Esophagus squamous epithelium (tissue), 5 donors: ENCODE results near the gene PCDH9. TPM values are rescaled to one million over a fixed set of nuclear protein-coding genes. Genes with fewer than 3 reads are reported as not detected.

Source experiments
- DNase-seq: peaks from one replicate; lab custom pipeline; 2025; lab: John Stamatoyannopoulos, UW
- H3K27ac ChIP-seq, 4 donors: fragments of 200-600 bp; sonication (generic); one replicate each; pipeline ENCODE4 v1.5.1; 2016 to 2019; ENCODE audit warnings: mild to moderate bottlenecking in 1 of 4
- H3K27me3 ChIP-seq, 4 donors: fragments of 200-600 bp; sonication (generic); 1 replicate in 3 of 4; 2 replicates in 1 of 4; pipeline versions ENCODE4 v1.5.1 to v1.6.0; 2017 to 2021; ENCODE audit warnings: antibody characterized with exemption in 1 of 4
- H3K36me3 ChIP-seq, 3 donors: fragments of 200-600 bp; sonication (generic); one replicate each; pipeline ENCODE4 v1.5.1; 2016 to 2019
- H3K4me1 ChIP-seq, 3 donors: fragments of 200-600 bp; sonication (generic); one replicate each; pipeline ENCODE4 v1.5.1; 2017 to 2019
- H3K4me3 ChIP-seq, 4 donors: fragments of 200-600 bp; sonication (generic); 1 replicate in 3 of 4; 2 replicates in 1 of 4; pipeline ENCODE4 v1.5.1; 2016 to 2019; ENCODE audit warnings: mild to moderate bottlenecking in 2 of 4, moderate library complexity in 1 of 4
- H3K9me3 ChIP-seq, 3 donors: fragments of 200-600 bp; sonication (generic); one replicate each; pipeline ENCODE4 v1.5.1; 2016 to 2019
- POLR2A ChIP-seq, 4 donors: fragments of 450-650 bp; IDR thresholded peaks; one replicate each; pipeline ENCODE4 v1.6.1; 2017; ENCODE audit warnings: antibody characterized with exemption in 4 of 4, mild to moderate bottlenecking in 4 of 4, moderate library complexity in 3 of 4
- WGBS, 2 donors: methylation state at CpG; one replicate each; pipeline ENCODE4 v1.1.5; 2018; 5-methylcytosine and 5-hydroxymethylcytosine counted together
- intact Hi-C: fragments of 100-400 bp; cut with DNase I; formaldehyde crosslinking; loops from one replicate; pipeline ENCODE4 v1.15.0; 2022
- total RNA-seq, 4 donors: library from RNA; depleted of rRNA; stranded (reverse); fragments of >200 nt; gene quantifications; one replicate each; pipeline ENCODE4 v1.1.0, GENCODE V29; 2016
- TF ChIP-seq, protein P1 (sequence below), 6 experiments: fragments of 450-650 bp in 4 of 6; fragments of 200-600 bp in 2 of 6; sonication (generic) in 2 of 6; IDR thresholded peaks; one replicate each; pipeline ENCODE4 v1.5.1; 2016 to 2019; ENCODE audit warnings: antibody characterized with exemption in 6 of 6, mild to moderate bottlenecking in 4 of 6, moderate library complexity in 4 of 6
- donor health status: DM: yes; HTN: yes; CAD: no.

The PCDH9 gene
- total RNA-seq, 4 donors from 2014 or later, result 0.04 to 1.9 (median 0.45) TPM

DNA sequence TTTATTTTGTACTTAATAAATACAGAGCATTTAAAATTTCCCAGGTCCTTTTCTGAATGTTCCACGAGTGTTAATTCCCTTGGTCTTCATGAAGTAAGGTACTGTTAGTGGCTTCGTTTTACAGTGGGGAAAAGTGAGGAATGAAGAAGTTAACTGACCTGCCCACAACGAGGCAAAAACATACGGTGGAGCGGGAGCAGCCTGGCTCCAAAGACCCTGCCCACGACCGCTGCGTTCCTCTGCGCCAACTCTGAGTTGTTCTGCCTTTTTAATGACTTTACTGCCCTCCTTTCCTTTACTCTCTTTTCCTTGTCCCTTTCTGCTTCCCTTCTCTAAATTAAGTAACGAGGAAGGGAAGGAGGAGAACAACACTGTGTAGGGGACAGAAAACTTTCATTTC is 392.9 kb downstream of the PCDH9 start:
- 69 to 79% methylated on average over 10 of the region's 10 CpGs for WGBS, 2 donors
- DNase-seq, result no peak
- Histone ChIP-seq H3K27ac (no peak overlapping the region), H3K4me1 (no peaks in the 10 kb centered on the region), H3K4me3 (no peak overlapping the region), H3K27me3 (no peaks in the 10 kb centered on the region), H3K9me3 (no peaks in the 10 kb centered on the region), H3K36me3 (no peaks in the 10 kb centered on the region)
- intact Hi-C loops, result no loop called here
- TF ChIP-seq POLR2A (IDR thresholded peaks at IDR 0.05), result no peak
- TF ChIP-seq, protein P1, sequence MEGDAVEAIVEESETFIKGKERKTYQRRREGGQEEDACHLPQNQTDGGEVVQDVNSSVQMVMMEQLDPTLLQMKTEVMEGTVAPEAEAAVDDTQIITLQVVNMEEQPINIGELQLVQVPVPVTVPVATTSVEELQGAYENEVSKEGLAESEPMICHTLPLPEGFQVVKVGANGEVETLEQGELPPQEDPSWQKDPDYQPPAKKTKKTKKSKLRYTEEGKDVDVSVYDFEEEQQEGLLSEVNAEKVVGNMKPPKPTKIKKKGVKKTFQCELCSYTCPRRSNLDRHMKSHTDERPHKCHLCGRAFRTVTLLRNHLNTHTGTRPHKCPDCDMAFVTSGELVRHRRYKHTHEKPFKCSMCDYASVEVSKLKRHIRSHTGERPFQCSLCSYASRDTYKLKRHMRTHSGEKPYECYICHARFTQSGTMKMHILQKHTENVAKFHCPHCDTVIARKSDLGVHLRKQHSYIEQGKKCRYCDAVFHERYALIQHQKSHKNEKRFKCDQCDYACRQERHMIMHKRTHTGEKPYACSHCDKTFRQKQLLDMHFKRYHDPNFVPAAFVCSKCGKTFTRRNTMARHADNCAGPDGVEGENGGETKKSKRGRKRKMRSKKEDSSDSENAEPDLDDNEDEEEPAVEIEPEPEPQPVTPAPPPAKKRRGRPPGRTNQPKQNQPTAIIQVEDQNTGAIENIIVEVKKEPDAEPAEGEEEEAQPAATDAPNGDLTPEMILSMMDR (IDR thresholded peaks at IDR 0.05), result no peak

DNA sequence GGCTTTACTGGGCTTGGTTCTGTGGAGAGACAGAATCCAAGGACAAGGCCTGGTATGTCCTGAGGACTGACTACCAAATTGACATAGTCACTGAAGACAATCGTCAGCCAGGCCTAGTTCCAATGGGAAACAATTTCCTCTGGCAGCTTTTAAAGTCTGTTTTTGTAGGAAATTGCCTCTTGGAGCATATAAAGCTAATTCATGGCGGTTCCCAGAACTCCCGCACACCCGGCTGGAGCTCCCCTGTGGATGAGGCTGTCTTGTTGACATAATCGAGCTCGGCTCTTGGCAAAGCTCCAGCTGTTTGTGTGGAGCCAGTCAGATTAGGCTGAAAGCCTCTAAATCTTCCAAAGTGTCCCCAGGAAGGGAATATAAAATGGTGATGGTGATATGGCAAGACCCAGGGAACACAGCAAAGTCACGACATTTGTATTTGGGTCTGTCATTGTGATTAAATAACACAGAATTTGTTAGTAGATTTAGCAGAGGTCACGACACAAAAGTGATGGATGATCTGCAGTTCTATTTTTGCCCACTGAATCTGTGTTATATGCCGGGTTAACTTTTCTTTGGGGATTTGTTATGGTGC is 395.0 kb downstream of the PCDH9 start:
- intact Hi-C loops, result no loop called here
- Histone ChIP-seq H3K4me1 (no peaks in the 10 kb centered on the region), H3K27ac (no peak overlapping the region), H3K9me3 (no peaks in the 10 kb centered on the region), H3K27me3 (no peaks in the 10 kb centered on the region), H3K36me3 (no peaks in the 10 kb centered on the region), H3K4me3 (no peak overlapping the region)
- WGBS, 2 donors, result 37 to 50% methylated on average over 9 of the region's 9 CpGs
- TF ChIP-seq, protein P1 (IDR thresholded peaks at IDR 0.05), result no peak
- TF ChIP-seq POLR2A (IDR thresholded peaks at IDR 0.05), result no peak
- DNase-seq, result no peak

DNA sequence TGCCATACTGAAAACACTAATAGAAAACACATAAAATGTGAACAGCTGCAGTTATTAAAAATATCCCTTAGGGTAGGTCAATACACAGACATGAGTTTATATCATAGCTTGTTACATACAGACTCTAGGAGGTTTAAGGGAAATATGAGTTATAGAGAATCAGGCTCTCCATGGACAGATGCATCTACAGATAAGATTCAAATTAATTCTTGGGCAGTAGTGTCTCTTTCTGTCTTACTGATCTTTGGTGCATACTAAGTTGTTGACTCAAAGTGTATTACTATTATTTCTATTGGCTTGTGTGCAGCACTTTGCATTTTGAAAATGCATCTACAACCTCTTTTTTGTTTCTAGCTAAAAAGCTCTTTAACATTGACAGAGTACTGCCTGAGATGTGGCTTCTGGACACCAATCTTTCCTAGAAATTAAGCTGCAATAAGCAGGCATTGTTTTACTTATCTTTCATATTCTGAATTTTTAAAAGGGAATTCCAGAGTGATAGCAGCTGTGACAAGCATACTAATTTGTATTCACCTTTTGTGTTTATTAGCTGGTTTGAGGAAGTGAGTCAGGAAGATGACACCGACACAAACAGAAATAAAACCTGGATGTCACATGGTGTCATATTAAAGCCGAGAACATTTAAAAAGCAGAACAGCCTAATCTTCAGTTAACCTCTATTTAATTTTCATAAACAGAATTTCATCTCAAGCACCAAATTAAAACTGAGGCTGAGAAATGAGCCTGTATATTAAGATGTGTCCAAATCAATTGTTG is 399.0 kb downstream of the PCDH9 start:
- H3K4me3 ChIP-seq, result no peak overlapping the region
- no peak overlapping the region for H3K27ac ChIP-seq
- DNase-seq, result no peak
- 40 to 58% methylated on average over 2 of the region's 2 CpGs for WGBS, 2 donors
- H3K9me3 ChIP-seq, result no peaks in the 10 kb centered on the region
- H3K27me3 ChIP-seq, result no peaks in the 10 kb centered on the region
- H3K36me3 ChIP-seq, result no peaks in the 10 kb centered on the region
- TF ChIP-seq POLR2A (IDR thresholded peaks at IDR 0.05), result no peak
- TF ChIP-seq, protein P1 (IDR thresholded peaks at IDR 0.05), result no peak
- intact Hi-C loops, result no loop called here
- no peaks in the 10 kb centered on the region for H3K4me1 ChIP-seq

DNA sequence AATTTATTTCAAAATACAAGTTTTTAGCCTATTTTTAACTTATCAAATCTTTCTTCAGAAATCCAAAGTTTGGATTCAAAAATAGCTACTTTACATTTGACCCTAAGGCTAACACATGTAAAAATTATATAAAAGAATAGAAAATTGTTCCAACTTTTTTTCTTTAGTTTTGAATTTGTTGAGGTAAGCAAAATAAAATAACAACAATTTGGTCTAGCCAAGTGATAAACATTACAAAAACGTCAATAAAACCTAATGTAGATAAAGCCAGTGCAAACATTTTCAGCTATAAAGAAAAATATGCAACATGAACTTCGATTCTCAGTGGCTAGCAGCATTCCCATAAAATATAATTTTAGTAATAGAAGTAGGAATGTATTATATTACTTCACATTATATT is 400.3 kb downstream of the PCDH9 start:
- H3K27ac ChIP-seq, result no peak overlapping the region
- intact Hi-C loops, result no loop called here
- DNase-seq, result no peak
- H3K27me3 ChIP-seq, result no peaks in the 10 kb centered on the region
- TF ChIP-seq POLR2A (IDR thresholded peaks at IDR 0.05), result no peak
- H3K4me1 ChIP-seq, result no peaks in the 10 kb centered on the region
- no peaks in the 10 kb centered on the region for H3K36me3 ChIP-seq
- H3K9me3 ChIP-seq, result no peaks in the 10 kb centered on the region
- no peak overlapping the region for H3K4me3 ChIP-seq
- WGBS, 2 donors, result 53 to 58% methylated on average over 2 of the region's 2 CpGs

DNA sequence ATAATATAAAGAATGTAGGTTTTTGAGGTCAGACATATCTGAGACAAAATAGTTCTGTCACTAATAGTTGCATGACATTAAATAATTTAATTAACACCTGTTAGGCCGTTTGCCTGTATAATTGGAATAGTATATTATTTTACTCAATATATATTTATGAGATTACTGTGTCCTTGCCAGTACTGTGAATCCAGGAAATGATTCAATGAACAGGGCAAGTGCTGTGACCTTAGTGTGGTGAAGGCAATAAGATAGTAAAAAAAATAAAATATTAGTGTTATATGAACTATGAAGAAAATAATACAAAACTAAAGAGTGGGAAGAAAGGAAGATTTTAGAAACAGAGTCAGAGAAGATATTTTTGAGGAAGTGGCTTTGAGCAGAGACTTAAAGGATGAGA is 403.7 kb downstream of the PCDH9 start:
- DNase-seq, result no peak
- no peak overlapping the region for H3K4me3 ChIP-seq
- no peak overlapping the region for H3K27ac ChIP-seq
- intact Hi-C loops, result no loop called here
- no peaks in the 10 kb centered on the region for H3K4me1 ChIP-seq
- H3K27me3 ChIP-seq, result no peaks in the 10 kb centered on the region
- 26 to 33% methylated on average over 1 of the region's 1 CpG for WGBS, 2 donors
- no peaks in the 10 kb centered on the region for H3K36me3 ChIP-seq
- H3K9me3 ChIP-seq, result no peaks in the 10 kb centered on the region
- TF ChIP-seq, protein P1 (IDR thresholded peaks at IDR 0.05), result no peak
- TF ChIP-seq POLR2A (IDR thresholded peaks at IDR 0.05), result no peak
